Measurements from ENCODE around the gene DIP2C.
"Not testable (repeated sequence)": the region's sequence is repeated elsewhere in the genome, so short reads cannot be mapped to it uniquely, and the experiment has no call there.

Gene DIP2C

DNA sequence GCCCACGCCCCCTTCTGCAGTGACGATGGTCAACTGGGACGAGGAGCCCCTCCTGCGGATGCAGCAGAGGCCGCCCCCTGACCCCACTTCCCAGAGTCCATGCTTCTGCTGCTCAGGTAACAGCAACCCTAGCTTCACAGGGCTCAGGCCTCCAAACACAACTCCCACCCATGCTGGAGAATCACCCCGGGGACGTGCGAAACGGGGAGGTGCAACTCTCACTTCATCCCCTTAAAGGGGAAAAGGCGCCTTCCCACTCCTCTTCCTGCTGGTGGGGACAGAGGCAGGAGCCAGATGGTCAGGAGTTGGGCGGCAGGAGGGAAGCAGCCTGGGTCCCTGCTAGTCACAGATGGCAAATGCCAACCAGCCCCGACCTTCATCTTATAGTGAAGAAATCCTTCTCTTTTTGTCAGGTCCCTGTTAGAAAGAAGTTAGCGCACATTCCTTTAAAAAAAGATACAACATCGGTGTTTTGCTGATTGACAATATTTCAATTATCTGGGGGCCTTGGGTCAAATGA lies 155.4 kb downstream of the DIP2C start:
- no peak for DNase-seq (ENCODE audit: low spot score)

DNA sequence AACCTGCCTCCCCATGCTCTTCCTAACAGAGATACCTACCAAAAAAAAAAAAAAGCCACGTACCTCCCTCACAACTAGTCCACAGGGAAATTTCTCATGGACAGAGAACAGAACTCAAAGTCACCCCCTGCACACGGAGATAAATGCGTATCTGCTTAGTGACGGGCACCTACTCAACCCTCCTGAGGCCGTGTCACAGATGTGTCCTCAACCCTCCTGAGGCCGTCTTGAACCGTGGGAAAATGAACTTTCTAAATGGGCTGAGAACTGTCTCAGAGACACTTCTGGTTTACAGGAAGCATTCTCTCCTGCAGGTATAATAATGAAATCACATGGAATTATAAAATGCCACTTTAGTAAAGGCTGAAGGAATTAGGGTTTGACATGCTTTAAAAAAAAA lies 155.9 kb downstream of the DIP2C start:
- no peak for DNase-seq (ENCODE audit: low spot score)

DNA sequence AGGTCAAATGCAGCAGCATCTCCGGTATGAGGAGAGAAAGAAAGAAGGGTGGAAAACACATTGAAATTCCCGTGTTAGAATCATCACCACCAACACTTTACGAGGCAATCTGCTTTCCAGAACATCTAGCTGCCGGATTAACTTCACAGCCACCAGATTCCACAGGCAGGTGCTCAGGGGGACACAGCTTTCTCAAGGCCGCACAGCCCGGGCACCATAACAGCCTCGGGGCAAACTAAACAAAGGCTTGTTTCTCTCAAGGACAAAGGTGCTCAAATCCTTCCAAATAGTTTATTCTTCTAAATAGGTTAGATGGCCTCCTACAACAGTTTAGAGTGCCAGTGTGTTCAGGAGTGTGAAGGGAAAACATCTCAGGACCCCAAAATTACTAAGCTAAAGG lies 156.3 kb downstream of the DIP2C start:
- DNase-seq (ENCODE audit: low spot score): no peak

DNA sequence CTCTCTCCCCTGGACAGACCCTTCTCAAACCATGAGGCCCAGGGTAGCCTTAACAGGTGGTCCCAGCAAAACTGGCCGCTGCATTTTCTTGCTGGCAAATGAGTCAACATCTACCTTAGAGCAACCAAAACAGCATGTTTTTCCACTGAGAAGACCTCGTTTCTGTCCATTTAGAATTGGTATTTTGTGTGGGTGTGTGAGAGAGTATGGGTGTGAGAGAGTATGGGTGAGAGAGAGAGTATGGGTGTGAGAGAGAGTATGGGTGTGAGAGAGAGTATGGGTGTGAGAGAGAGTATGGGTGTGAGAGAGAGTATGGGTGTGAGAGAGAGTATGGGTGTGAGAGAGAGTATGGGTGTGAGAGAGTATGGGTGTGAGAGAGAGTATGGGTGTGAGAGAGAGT lies 157.1 kb downstream of the DIP2C start:
- DNase-seq (ENCODE audit: low spot score): not testable (repeated sequence)

DNA sequence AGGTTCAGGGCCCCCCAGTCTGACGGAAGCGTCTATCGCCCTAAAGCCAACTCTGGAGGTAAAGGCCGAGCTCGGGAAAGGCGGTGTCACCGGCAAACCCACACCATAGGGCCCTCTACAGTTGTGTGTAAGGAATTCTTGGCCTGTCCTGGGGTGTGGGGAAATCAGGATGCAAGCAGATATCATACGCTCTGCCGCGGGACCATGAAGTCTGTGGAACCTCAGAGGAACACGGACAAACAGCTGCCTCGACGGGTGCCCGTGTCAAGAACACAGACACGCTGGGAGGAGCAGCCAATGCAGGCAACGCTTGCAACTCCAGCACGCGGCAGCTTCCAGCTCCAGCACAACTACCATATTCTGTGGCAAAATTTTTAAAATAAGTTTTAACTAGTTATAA lies 157.9 kb downstream of the DIP2C start:
- no peak for DNase-seq (ENCODE audit: low spot score)

DNA sequence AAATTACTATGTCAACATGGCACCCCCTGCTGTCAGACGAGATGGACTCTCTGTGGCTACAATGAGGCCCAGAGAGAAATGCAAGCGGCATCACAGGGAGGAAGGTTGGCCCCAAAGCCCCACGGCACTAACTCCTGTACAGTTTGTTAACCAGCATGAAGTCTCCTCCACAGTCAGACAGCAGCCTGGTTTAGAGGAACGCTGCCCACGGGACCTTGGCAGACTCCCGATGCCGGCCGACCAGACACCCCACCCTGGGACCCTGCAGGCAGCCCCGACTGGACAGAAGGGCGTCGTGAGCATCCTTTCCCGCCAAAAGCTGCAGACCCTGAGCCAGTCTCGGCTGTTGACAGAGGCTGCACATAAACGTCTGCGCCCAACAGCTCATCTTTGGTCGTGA lies 158.8 kb downstream of the DIP2C start:
- DNase-seq (ENCODE audit: low spot score): no peak

DNA sequence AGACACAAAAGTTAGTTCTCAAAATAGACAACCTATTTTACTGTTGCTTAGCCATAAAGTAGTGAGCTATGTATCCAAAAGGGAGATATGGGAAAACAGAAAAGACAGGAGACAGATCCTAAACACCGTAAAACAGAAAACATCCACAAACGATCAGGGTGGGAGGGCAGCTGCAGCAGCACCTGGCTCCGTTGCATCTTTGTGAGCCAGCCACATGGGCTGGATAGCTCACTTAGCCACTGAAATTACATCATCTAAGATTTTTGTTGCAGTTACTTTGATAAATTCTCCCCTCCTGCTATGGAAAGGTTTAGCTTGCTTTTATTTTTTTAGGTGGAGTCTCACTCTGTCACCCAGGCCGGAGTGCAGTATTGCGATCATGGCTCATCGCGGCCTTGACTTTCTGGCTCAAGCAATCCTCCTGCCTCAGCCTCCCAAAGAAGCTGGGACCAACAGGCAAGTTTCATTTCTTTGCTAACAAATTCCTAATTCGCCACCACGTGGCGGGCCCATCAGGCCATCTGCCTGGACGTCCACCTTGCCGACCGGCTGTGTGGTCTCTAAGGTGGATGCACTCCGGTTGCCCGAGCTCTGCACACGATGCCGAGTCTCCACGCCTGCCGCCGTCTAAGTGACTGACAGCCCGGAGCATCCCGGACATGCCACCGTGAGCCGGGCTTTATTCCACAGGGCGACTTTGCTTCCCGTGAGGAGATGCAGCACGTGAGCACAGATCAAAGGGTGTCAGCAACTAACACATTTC lies 159.8 kb downstream of the DIP2C start:
- no peak for DNase-seq (ENCODE audit: low spot score)

DNA sequence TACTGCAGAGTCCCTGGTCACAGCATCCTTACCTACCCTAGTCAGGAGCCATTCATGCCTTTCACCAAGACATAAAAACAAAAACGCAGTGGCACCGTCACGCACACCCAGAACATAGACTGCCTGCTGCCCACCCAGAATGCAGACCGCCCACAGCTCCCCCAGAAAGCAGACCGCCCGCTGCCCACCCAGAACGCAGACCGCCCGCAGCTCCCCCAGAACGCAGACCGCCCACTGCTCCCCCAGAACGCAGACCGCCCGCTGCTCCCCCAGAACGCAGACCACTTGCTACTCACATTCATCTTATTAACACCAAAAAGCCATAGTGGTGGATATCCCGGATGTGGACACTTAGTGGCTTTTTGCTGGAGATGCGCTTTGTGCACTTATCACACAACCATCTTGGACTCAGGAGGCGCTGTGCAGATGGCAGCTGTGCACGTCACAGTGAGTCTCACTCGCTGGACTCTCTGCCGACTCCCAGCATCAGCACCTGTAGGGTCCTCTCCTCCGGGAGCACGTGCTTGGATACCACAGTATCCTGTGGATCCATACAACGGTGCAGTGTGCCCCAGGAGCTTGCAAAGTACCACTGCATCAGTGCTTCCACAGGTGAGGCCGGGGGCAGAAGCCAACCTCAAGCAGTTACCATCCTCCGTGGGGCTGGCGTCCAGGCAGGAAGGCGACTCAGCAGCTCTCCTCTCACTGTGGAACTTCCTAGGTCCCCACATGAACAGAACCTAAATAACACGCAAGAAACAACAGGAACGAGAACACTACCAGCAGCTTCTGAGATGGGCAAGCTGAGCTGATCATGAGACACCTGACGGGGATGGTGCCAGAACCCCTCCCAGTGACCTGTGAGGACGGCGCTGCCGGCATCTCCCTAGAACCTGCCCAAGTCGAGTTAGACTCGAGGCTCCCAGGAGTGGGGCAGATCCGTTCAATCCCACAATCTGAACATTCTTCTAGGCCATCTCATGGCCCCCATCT lies 161.0 kb downstream of the DIP2C start:
- peak; percentile 55 for DNase-seq (ENCODE audit: low spot score)

DNA sequence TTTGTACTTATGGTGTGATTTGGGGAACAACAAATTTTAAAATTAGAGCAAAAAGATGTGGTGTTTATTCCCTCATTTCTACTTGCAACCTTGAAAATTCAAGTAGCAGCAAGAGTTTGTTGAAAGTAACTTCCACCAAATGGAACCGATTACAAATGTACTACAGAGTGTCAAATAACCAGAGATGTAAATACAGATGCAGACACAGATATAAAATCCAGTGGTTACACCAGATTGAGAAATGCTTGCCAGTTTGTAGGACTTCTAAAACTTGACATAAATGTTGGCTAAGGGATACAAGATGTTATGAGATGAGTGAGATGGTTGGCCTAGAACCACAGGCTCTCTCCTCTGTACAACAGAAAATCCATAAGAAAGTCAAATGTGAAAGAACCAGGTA lies 162.1 kb downstream of the DIP2C start:
- no peak for DNase-seq (ENCODE audit: low spot score)

DNA sequence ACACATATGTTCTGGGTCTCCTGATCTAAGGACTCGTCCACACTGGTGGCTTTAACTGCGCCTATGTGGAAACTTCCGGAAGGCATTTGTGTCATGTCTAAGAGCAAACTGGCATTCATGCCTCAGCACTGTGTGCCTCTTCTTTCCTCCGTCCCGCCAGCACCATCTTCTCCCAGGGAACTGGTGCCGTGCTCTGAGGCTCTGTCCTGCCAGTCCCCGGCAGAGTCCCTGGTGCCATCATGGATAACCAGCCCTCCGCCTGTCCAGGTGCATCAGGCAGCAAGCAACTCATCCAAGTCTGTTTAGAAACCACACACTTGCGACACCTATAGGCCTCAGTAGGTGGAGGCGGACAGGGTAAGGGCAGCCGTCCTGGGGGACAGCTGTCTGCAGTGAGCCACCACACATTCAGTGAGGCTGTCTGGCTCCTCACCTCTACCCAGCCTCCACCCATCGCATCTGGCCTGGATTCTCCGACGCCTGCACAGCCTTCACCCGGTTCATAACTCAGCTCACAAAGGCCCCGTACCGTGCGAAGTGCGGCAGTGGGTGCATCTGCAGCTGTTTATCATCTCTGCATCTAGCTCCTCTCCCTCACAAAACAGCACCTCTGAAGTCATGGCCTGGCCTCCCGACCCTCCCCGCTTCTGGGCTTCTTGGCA lies 162.7 kb downstream of the DIP2C start:
- DNase-seq (ENCODE audit: low spot score): peak; percentile 66

DNA sequence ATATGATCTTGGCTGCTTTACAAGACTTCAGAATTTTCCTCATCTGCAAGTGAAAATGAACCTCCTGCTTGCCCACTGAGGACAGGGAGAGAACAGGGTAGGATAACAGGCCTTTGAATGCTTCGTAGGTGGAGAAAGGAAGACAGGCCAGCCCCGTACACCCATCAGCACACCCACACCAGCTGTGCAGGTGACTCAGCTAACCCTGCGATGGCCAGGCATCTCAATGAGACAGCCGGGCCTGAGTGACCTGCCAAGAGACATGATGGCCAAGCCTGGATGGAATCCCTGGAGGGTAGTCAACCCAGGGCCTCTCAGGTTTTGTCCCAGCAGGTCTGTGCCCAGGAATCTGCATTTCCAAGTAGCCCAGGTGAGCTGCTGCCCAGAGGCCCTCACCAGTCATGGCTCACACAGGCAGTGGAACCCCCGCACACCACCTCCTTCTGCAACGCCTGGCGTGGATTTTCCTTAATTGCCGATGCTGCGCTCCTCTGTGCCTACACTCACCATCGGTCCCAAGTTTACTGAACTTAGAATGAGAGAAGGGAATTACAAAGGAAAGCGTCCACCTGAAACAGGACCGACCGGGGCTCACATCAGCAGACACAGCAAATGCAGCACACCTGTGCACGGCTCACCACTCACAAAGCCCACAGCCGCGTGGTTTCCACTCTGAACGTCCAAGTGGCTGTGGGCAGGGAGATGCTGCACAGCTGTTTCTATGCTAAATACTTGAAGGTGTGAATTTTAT lies 163.7 kb downstream of the DIP2C start:
- DNase-seq (ENCODE audit: low spot score): no peak

DNA sequence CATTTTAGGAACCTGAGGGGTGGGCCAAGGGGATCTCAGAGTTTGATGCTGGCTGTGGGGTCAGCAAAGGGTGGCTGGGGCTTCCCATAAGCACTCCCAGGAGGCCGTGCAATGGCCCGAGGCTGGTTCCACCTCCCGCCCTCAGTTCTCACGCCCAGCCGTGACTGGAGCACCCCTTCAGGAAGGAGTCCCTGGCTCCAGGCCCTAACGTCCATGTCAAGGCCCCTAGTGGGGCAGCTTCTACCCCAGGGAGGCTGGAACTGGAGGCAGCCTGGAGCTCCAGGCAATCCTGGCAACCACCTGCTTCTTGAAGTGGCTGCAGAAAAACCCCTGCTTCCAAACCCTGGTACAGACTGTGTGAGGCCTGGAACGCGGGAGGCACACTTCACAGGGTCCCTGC lies 165.5 kb downstream of the DIP2C start:
- DNase-seq (ENCODE audit: low spot score): no peak

DNA sequence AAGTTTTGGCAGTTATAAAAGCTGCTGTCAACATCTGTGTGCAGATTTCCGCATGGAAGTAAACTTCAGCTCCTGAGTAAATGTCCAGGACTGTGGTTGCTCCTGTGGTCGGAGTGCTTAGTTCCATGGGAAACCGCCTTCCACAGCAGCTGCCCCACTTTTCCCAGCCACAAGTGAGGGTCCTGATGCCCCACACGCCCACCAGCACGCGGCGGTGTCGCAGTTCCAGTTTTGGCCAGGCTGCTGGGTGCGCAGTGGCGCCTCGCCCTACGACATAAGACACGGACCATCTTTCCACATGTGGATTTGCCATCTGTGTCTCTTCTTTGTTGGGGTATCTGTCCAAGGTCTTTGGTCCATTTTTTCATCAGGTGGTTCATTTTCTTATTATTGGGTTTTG lies 167.1 kb downstream of the DIP2C start:
- DNase-seq (ENCODE audit: low spot score): no peak

DNA sequence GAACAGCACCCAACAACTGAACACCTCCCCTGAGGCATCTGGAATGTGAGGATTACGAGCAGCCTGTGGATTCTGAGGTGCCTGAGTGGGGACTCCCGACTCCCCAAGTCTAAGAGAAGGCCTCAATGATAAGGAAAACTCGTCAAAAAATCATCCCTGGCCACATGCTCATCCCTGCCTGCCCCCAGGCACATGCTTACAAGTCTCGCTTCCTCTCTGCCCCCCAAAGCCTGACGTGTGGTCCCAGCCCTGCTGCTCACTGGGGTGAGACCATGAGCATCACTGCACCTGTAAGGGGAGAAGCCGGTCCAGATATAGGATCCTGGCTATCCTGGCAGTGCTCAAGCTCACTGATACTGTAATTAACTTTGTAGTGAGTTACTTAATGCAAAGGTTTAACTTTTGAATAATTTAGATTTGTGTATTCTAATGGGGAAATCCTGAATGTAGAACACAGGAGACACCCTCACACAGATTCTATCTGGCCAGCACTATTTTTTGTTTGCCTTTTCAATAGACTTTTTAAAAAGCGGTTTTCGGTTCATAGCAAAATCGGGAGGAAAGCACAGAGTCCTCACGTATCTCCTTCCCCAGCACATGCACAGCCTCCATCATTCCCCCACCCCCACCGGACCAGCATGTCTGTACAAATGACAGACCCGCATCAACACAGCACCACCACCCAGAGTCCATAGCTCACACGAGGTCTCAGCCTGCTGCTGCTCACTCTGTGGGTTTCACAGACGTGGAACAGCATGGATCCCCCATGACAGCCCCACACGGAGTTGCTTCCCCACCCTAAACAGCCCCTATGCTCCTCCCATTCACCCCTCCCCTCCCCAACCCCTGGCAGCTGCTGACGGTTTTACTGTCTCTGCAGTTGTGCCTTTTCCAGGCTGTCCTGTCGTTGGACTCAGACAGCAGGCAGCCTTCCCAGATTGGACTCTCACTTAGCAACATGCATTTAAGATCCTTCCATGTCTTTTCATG lies 167.9 kb downstream of the DIP2C start:
- DNase-seq (ENCODE audit: low spot score): peak; percentile 42

DNA sequence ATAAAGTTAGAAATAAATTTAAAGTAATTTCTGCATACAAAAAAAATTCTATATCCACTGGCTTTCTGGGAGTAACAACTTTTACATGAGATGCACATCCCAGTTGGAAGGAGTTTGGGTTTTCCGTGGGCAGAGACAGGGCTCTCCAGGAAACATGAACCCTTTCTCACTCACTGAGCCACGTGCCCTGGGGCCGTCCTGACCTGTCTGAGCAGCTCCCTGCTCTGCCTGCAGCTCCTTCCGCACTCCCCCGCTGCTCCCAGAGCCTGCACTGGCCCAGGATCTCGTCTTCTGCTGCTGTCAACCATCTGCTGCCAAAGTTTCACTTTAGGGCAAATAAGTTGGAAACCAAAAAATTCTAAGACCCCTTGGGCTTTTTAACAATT lies 169.1 kb downstream of the DIP2C start:
- DNase-seq (ENCODE audit: low spot score): peak; percentile 48

DNA sequence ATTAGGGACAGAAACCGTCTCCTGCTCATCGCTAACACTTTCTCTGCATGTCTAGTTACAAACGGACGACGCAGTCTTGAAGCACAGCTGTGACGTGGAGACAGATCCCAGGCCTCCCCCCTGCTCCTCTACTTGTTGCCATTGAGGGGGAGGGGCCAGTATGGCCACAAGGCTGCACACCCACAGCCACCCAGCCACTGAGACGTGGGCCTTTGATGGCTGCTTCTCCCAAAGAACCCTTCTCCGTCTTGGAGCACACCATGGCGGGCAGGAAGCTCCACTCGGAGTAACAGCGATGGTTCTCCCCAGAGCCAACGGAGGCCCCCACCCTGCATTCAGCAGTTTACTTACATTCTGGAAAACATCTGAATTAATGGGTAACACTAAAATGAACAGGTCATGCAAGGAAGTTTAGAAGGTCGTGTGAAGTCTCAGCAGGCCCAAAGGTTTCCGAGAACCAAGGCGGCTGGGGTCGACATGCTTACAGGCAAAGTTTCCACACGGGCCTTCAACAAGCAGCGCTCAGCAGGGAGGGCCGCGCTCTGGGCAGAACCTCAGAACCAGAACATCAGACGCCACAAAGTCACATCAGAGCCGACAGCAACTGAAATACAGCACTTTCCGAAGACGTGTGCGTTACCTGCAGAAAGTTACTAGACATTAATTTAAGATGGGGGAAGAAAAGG lies 169.6 kb downstream of the DIP2C start:
- no peak for DNase-seq (ENCODE audit: low spot score)

DNA sequence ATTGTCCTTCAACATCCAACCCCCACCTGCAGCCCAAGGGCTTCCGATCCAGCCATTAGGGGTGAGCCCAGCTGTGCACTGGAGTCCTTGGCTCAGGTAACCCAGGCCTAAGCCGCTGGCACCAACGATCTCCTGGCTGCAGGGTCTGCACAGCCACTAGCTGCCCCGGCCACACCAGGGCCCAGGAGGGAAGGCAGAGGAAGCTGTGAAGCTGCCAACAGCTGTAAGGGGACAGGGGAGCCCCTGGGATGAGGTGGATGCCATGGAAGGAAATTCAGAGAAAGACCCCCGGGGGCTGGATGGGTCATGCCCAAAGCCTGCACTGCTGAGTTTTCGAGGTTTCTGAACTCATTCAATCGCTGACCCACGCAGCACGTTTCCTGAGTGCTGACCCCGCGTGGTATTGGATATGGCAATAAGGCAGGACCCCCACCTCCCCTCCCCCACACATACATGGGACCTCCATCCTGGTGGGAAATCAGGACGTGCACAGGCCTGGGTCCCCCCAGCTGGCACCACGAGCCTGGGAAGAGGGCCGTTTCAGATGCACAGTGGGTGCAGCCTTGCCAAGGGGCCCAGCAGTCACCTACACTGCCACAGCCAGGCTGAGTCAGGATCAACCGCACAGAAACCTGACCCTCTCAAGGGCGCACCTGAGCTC lies 170.3 kb downstream of the DIP2C start:
- no peak for DNase-seq (ENCODE audit: low spot score)

DNA sequence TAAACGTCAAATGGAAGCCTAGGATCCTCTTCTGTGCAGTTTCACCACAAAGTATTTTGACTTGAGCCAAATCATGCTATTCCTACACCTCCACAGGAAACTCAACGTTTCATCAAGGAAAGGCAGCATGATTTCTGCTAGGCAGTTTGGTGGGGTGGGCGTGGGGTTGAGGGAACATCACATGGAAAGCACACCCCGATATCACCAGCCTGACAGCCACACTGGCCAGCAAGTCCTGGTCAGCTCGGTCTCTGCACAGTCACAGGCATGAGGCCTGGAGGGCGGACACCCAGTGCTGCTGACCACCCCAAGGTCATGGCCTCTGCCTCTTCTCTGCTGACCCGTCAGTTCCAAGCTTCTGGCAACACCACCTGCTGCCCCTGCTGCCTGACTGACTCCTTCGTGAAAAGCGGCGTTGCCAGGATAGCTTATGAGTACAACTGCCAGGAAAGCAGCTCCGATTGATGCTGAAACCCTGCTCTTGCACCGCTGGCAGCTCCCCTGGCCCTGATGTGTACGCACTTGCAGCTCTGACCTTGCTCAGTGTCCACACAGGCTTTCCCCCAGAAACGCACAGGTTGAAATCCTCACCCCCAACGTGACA lies 171.5 kb downstream of the DIP2C start:
- DNase-seq (ENCODE audit: low spot score): no peak
